ENCODE measurements around the gene NODAL. TPM values are rescaled to one million over a fixed set of nuclear protein-coding genes. Genes with fewer than 3 reads are reported as not detected.
A peak's percentile ranks its signal among the peaks of the same experiment; 100 is the strongest.

Gene NODAL
- polyA plus RNA-seq, 1 experiment = not detected

DNA sequence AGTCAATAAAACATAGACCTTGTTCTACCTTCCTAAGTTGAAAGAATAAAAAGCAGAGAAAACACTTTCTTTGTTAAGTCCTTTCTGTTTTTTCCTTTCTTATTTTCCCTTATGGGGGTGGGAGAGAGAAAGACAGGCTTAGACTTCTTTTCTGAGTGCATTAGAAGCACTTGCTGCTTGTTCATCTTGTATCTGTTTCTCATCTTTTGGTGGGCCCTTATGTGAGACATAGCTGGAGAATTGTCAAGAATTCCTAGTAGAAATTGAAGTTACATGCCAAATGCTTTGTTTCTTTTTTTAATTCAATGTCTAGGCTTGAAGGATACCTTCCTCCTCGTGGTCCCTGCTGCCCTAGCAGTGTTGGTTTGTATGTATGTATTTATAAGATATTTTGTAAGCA is 30.9 kb downstream of the NODAL start:
- no peak for DNase-seq (ENCODE audit: low read depth)
- Histone ChIP-seq H3K4me3 (ENCODE audit: low read depth, low read length) (no peak overlapping the region), H3K36me3 (ENCODE audit: control insufficient read depth, insufficient read depth, low read length) (peaks cover 1% of the 10 kb centered on the region; the same call in 1 of the 2 replicates), H3K27me3 (ENCODE audit: control insufficient read depth, insufficient read depth, low read length) (no peaks in the 10 kb centered on the region)
- CTCF ChIA-PET = interaction anchor here (0.7 kb wide), 1 partner anchor 16 kb away, joined by 3 read pairs; no protein-coding TSS in a partner anchor
- POLR2A ChIA-PET = no interaction called here
- TF ChIP-seq, protein P1, sequence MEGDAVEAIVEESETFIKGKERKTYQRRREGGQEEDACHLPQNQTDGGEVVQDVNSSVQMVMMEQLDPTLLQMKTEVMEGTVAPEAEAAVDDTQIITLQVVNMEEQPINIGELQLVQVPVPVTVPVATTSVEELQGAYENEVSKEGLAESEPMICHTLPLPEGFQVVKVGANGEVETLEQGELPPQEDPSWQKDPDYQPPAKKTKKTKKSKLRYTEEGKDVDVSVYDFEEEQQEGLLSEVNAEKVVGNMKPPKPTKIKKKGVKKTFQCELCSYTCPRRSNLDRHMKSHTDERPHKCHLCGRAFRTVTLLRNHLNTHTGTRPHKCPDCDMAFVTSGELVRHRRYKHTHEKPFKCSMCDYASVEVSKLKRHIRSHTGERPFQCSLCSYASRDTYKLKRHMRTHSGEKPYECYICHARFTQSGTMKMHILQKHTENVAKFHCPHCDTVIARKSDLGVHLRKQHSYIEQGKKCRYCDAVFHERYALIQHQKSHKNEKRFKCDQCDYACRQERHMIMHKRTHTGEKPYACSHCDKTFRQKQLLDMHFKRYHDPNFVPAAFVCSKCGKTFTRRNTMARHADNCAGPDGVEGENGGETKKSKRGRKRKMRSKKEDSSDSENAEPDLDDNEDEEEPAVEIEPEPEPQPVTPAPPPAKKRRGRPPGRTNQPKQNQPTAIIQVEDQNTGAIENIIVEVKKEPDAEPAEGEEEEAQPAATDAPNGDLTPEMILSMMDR (IDR thresholded peaks at IDR 0.05; ENCODE audit: insufficient read depth, low read depth, low read length) = no peak

DNA sequence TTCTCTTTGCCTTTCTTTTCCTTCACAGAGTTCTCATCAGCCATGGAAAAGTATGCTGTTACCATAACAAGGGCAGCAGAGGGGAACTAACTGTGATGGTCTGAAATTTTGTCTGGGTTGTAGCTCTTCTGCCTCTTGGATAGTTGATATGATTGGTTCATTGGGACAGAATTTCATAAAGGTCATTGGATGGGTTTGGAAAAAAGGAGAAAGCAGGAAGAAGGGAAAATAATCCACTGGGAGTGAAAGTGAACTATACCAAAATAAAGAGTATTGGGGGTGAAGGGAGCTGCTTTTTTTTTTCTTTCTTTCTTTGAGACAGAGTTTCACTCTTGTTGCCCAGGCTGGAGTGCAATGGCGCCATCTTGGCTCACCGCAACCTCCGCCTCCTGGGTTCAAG is 31.7 kb downstream of the NODAL start:
- Histone ChIP-seq H3K27me3 (ENCODE audit: control insufficient read depth, insufficient read depth, low read length) (no peaks in the 10 kb centered on the region), H3K4me3 (ENCODE audit: low read depth, low read length) (no peak overlapping the region), H3K36me3 (ENCODE audit: control insufficient read depth, insufficient read depth, low read length) (0 out of 2 replicates have a peak, but pooled peaks cover 1% of the 10 kb centered on the region)
- ChIA-PET POLR2A (no interaction called here), CTCF (no interaction called here)
- DNase-seq (ENCODE audit: low read depth) = no peak
- TF ChIP-seq, protein P1 (IDR thresholded peaks at IDR 0.05; ENCODE audit: insufficient read depth, low read depth, low read length) = no peak

DNA sequence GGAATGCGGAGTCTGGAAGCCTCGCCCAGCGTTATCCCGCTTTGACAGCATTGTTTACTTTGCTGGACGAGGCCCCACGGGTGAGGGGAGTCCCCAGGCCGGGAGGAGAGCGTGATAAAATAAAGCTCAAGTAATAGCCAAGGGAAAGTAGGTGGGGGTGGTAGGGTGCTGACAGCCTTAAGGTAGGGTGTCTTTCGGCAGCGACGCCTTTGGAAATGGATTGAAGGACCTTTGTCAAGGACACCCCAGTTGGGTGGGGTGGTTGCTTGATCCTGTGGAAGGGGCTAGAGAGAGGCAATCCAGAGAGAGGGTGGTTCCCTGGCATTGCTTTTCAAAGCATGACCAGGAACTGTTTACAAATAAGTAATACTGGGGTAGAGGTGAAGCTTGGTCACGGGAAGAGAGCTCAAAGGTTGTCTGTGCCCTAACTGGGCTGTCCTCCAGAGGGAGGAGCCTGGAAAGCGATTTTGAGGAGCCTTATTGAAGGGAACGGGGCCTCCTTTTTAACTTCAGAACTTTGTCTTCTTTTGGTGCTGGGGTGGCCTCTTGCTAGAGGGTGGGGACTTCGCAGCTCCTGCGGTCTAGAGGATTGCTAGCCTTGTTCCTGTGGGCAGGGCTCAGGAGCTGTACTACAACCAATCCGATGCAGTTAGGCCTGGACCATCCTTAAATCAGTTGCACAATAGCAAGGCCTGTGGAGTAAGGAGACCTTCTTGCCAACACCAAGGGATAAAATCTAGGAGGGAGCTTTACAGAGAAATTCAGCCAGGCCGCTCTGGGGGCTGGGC is 36.2 kb downstream of the NODAL start:
- ChIA-PET POLR2A (interaction anchor here (0.6 to 1.2 kb wide), 3 partner anchors 13 to 259 kb away, joined by 3 to 4 read pairs (median 4); no protein-coding TSS in a partner anchor), CTCF (interaction anchor here (1.0 to 2.1 kb wide), 8 partner anchors 10 to 289 kb away, joined by 3 to 8 read pairs (median 5); partner anchors contain the start of gene TYSND1)
- peak; percentile 95 for DNase-seq (ENCODE audit: low read depth)
- no peaks in the 10 kb centered on the region for H3K36me3 ChIP-seq (ENCODE audit: control insufficient read depth, insufficient read depth, low read length)
- H3K27me3 ChIP-seq (ENCODE audit: control insufficient read depth, insufficient read depth, low read length) = no peaks in the 10 kb centered on the region
- H3K4me3 ChIP-seq (ENCODE audit: low read depth, low read length) = peak overlapping the region; percentile 94
- TF ChIP-seq, protein P1 (IDR thresholded peaks at IDR 0.05; ENCODE audit: insufficient read depth, low read depth, low read length) = no peak

DNA sequence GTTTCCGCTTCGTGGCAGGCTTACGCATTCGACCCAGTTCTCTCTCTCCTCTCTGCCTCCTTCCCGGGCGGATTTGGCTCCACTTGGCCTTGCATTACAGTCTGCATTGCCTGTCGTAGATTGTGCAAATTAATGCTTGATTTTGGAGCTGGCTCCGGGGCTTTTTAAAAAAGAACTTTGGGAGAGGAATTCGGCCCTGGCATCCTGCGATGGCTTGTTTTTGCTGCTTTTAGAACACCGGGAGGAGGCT is 36.8 kb downstream of the NODAL start:
- DNase-seq (ENCODE audit: low read depth) = no peak
- CTCF ChIA-PET = interaction anchor here (1.2 to 2.1 kb wide), 5 partner anchors 25 to 288 kb away, joined by 4 to 8 read pairs (median 5); no protein-coding TSS in a partner anchor
- POLR2A ChIA-PET = interaction anchor here (0.6 to 1.2 kb wide), 2 partner anchors 14 to 23 kb away, joined by 4 read pairs; no protein-coding TSS in a partner anchor
- Histone ChIP-seq H3K4me3 (ENCODE audit: low read depth, low read length) (peak overlapping the region; percentile 94), H3K36me3 (ENCODE audit: control insufficient read depth, insufficient read depth, low read length) (no peaks in the 10 kb centered on the region), H3K27me3 (ENCODE audit: control insufficient read depth, insufficient read depth, low read length) (no peaks in the 10 kb centered on the region)
- TF ChIP-seq, protein P1 (IDR thresholded peaks at IDR 0.05; ENCODE audit: insufficient read depth, low read depth, low read length) = no peak

DNA sequence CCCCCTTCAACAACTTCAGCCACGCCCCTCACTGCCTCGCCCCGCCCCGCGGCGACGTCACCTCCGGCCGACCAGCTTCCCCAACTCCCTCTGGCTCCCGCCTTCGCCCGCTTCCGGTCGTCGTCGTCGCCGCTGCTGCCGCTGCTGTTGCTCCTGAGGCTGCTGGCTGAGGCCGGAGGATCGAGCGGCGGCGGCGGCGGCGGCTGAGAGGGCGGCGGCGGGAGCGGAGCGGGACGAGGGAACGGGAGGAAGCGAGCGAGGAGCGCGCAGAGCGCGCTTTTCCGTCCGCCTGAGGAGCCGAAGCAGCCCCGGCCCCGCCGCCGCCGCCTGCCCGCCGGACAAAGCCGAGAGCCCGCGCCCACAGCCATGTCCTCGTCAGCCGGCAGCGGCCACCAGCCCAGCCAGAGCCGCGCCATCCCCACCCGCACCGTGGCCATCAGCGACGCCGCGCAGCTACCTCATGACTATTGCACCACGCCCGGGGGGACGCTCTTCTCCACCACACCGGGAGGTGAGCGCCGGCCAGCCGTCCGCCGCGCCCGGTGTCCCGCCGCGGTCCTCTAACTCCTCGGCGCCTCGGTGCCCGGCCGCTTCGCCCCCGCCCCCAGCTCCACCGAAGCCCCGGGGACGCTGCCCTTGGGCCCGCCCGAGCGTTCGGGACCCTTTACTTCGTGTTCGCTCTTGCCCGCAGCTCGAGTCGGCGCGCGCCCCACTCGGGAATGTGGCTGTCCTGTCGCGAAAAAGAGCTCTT is 37.3 kb downstream of the NODAL start, which contains the start of gene EIF4EBP2:
Gene EIF4EBP2, plus strand, starts transcription at position 110 of the 751 bp plus-strand sequence. Its CDS starts 257 bp downstream, at position 367.
- TF ChIP-seq, protein P1 (IDR thresholded peaks at IDR 0.05; ENCODE audit: insufficient read depth, low read depth, low read length) = no peak
- Histone ChIP-seq H3K27me3 (ENCODE audit: control insufficient read depth, insufficient read depth, low read length) (no peaks in the 10 kb centered on the region), H3K4me3 (ENCODE audit: low read depth, low read length) (peak within 1 kb of the TSS; percentile 94), H3K36me3 (ENCODE audit: control insufficient read depth, insufficient read depth, low read length) (no peaks in the 10 kb centered on the region)
- ChIA-PET POLR2A (interaction anchor here (0.7 kb wide), 1 partner anchor 1847 kb away, joined by 6 read pairs; no protein-coding TSS in a partner anchor), CTCF (interaction anchor here (1.2 to 2.1 kb wide), 5 partner anchors 25 to 288 kb away, joined by 4 to 8 read pairs (median 5); no protein-coding TSS in a partner anchor)
- DNase-seq (ENCODE audit: low read depth) = peak; percentile 83

Measured in BJ (cell line).